ENCODE data around the gene TSBP1. TPM values are rescaled to one million over a fixed set of nuclear protein-coding genes. Genes with fewer than 3 reads are reported as not detected.

Gene TSBP1
- total and polyA plus RNA-seq, 2 of the 8 experiments (the other 6 are each of a cell fraction or from before 2014, with no cell fraction given): not detected

GRCh38 chr6:32332433-32332832 lies 39.3 kb downstream of the TSBP1 start:
- Histone ChIP-seq H2BK20ac (ENCODE audit: low read length) (no peak overlapping the region), H3K23ac (ENCODE audit: insufficient read length) (no peak overlapping the region), H4K8ac (ENCODE audit: extremely low read depth, insufficient read depth, low read length) (no peak overlapping the region), H3K56ac (replicated peaks; ENCODE audit: insufficient read length, low read depth, low read length) (no peak overlapping the region), H3K79me2 (ENCODE audit: control insufficient read depth in 1 of 2, insufficient read depth in 2 of 2, low read length in 2 of 2) (no peaks in the 10 kb centered on the region), H3K18ac (ENCODE audit: extremely low read depth, low read length) (no peak overlapping the region), H3K4me3 (ENCODE audit: extremely low read depth in 1 of 4, insufficient read depth in 2 of 4, low read depth in 3 of 4, low read length in 4 of 4) (no peak overlapping the region), H2BK5ac (ENCODE audit: low read depth, low read length) (no peak overlapping the region), H2BK12ac (ENCODE audit: low read depth, low read length) (no peak overlapping the region), H3K4me2 (ENCODE audit: insufficient read depth in 1 of 2, low read depth in 2 of 2, low read length in 2 of 2) (no peak overlapping the region), H3K79me1 (ENCODE audit: low read depth, low read length) (no peaks in the 10 kb centered on the region), H3K23me2 (ENCODE audit: low read depth, low read length) (no peaks in the 10 kb centered on the region), H3K14ac (ENCODE audit: insufficient read length) (no peak overlapping the region), H3K4me1 (replicated peaks in 1 of 4; ENCODE audit: control insufficient read depth in 3 of 4, insufficient read depth in 4 of 4, low read length in 3 of 4) (no peaks in the 10 kb centered on the region), H3K36me3 (ENCODE audit: control insufficient read depth in 2 of 4, insufficient read depth in 4 of 4, low read length in 3 of 4) (no peaks in the 10 kb centered on the region), H3K27ac (ENCODE audit: low read depth, low read length) (no peak overlapping the region), H2AK5ac (ENCODE audit: low read depth, low read length) (no peak overlapping the region), H4K5ac (ENCODE audit: insufficient read length, low read depth, low read length) (no peak overlapping the region), H3K4ac (replicated peaks; ENCODE audit: insufficient read length, low read depth, low read length) (no peak overlapping the region), H4K20me1 (replicated peaks in 1 of 2; ENCODE audit: control insufficient read depth in 1 of 2, insufficient read depth in 2 of 2, low read length in 2 of 2) (no peaks in the 10 kb centered on the region), H3K9ac (replicated peaks in 1 of 4; ENCODE audit: extremely low read depth in 1 of 4, low read depth in 3 of 4, low read length in 3 of 4) (no peak overlapping the region), H2AFZ (ENCODE audit: low read length) (no peak overlapping the region), H4K91ac (replicated peaks; ENCODE audit: insufficient read length, low read length) (no peak overlapping the region), H3K9me3 (ENCODE audit: insufficient read depth in 2 of 2, low read depth in 1 of 2, low read length in 1 of 2) (no peaks in the 10 kb centered on the region), H2BK120ac (replicated peaks; ENCODE audit: low read depth, low read length) (no peak overlapping the region), H3K27me3 (replicated peaks in 1 of 4; ENCODE audit: control insufficient read depth in 3 of 4, extremely low read depth in 1 of 4, insufficient read depth in 3 of 4, low read length in 3 of 4) (no peaks in the 10 kb centered on the region), H2BK15ac (ENCODE audit: low read length) (no peak overlapping the region)
- DNase-seq (ENCODE audit: low read depth in 1 of 2, low spot score in 2 of 2): no peak
- 93% methylated on average over 1 of the region's 1 CpG; no CpG with 5 or more reads in 1 of the 2 experiments for WGBS, 2 experiments (ENCODE audit: extremely low coverage in 1 of 2, insufficient coverage in 1 of 2, insufficient read length in 1 of 2, insufficient replicate concordance in 2 of 2, low coverage in 1 of 2, low lambda C conversion rate in 2 of 2, missing lambda C conversion rate in 1 of 2)
- no peak for FAIRE-seq
- TF ChIP-seq CREB1 (IDR thresholded peaks at IDR 0.05) (no peak), CBX8 (IDR thresholded peaks at IDR 0.05; ENCODE audit: borderline replicate concordance, low read depth, low read length) (no peak), EGR1 (IDR thresholded peaks at IDR 0.05; ENCODE audit: borderline replicate concordance, low read depth, low read length) (no peak), CTBP2 (IDR thresholded peaks at IDR 0.05; ENCODE audit: borderline replicate concordance, insufficient read depth, insufficient read length, low read length) (no peak), SIX5 (IDR thresholded peaks at IDR 0.05; ENCODE audit: low read depth, low read length) (no peak)
- POLR2A ChIA-PET (ENCODE audit: partially characterized antibody): no interaction called here
- CTCF ChIA-PET (ENCODE audit: partially characterized antibody): interaction anchor here (0.6 to 1.2 kb wide), 4 partner anchors 9 to 601 kb away, joined by 3 to 4 read pairs (median 3); no protein-coding TSS in a partner anchor
